ENCODE data around the gene NAA16. TPM values are rescaled to one million over a fixed set of nuclear protein-coding genes. Genes with fewer than 3 reads are reported as not detected.
"Not testable (repeated sequence)": the region's sequence is repeated elsewhere in the genome, so short reads cannot be mapped to it uniquely, and the experiment has no call there.

The NAA16 gene
- total RNA-seq, 1 experiment from 2014 or later, result 27.2 TPM

DNA sequence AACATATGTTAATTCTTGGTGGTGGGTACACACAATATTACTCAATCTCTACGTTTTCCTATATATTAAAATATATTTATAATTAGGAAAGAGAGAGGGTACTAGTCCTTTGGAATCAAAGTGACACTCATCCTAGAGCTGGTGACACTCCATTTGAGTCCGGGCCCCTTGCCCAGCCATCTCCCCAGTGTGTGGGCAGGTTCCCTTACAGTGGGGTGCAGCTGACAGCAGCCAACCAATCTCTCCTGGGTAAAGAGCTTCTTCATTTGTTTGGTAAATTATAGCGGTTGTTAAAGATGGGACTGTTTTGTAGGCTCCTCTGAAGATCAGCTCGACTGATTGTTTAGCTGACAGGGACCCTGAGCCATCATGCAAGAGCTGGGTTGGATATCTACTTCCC is 109.1 kb downstream of the NAA16 start:
- DNase-seq (ENCODE audit: low spot score), result no peak
- ChIA-PET CTCF (no interaction called here), POLR2A (ENCODE audit: low non-redundant PET) (no interaction called here)
- H3K4me1 ChIP-seq (ENCODE audit: insufficient read depth, low read length, poor library complexity, severe bottlenecking), result no peaks in the 10 kb centered on the region
- intact Hi-C loops (cut with micrococcal nuclease; ENCODE audit: unreplicated experiment), result no loop called here
- no peaks in the 10 kb centered on the region for H3K36me3 ChIP-seq (ENCODE audit: insufficient read depth, low read length, poor library complexity, severe bottlenecking)
- no peak overlapping the region for H3K4me3 ChIP-seq (ENCODE audit: low read depth, low read length, poor library complexity, severe bottlenecking)
- no peak for TF ChIP-seq EZH2 (IDR thresholded peaks at IDR 0.05; ENCODE audit: borderline replicate concordance, low read depth, low read length, poor library complexity, severe bottlenecking)
- TF ChIP-seq CTCF (conservative IDR thresholded peaks at IDR 0.05; ENCODE audit: low read depth, low read length), result no peak
- H3K27me3 ChIP-seq (replicated peaks; ENCODE audit: insufficient read depth, low read depth, low read length, poor library complexity), result no peaks in the 10 kb centered on the region
- H3K27ac ChIP-seq (ENCODE audit: low read depth, low read length, poor library complexity, severe bottlenecking), result no peak overlapping the region
- H3K9me3 ChIP-seq (ENCODE audit: low read depth, low read length, poor library complexity, severe bottlenecking), result no peaks in the 10 kb centered on the region
- no TSS peak for BruUV-seq (replicated peaks)

GRCh38 chr13:41421330-41421729 is 110.3 kb downstream of the NAA16 start:
- H3K27ac ChIP-seq (ENCODE audit: low read depth, low read length, poor library complexity, severe bottlenecking); intact Hi-C loops (cut with micrococcal nuclease; ENCODE audit: unreplicated experiment); H3K4me3 ChIP-seq (ENCODE audit: low read depth, low read length, poor library complexity, severe bottlenecking); H3K27me3 ChIP-seq (replicated peaks; ENCODE audit: insufficient read depth, low read depth, low read length, poor library complexity); POLR2A ChIA-PET (ENCODE audit: low non-redundant PET); CTCF ChIA-PET; DNase-seq (ENCODE audit: low spot score); H3K9me3 ChIP-seq (ENCODE audit: low read depth, low read length, poor library complexity, severe bottlenecking); H3K4me1 ChIP-seq (ENCODE audit: insufficient read depth, low read length, poor library complexity, severe bottlenecking); BruUV-seq (replicated peaks); H3K36me3 ChIP-seq (ENCODE audit: insufficient read depth, low read length, poor library complexity, severe bottlenecking): not testable (repeated sequence)

GRCh38 chr13:41421983-41422382 is 110.9 kb downstream of the NAA16 start:
- H3K9me3 ChIP-seq (ENCODE audit: low read depth, low read length, poor library complexity, severe bottlenecking); H3K27ac ChIP-seq (ENCODE audit: low read depth, low read length, poor library complexity, severe bottlenecking); H3K4me3 ChIP-seq (ENCODE audit: low read depth, low read length, poor library complexity, severe bottlenecking); BruUV-seq (replicated peaks); DNase-seq (ENCODE audit: low spot score); intact Hi-C loops (cut with micrococcal nuclease; ENCODE audit: unreplicated experiment); H3K36me3 ChIP-seq (ENCODE audit: insufficient read depth, low read length, poor library complexity, severe bottlenecking); CTCF ChIA-PET; POLR2A ChIA-PET (ENCODE audit: low non-redundant PET); H3K4me1 ChIP-seq (ENCODE audit: insufficient read depth, low read length, poor library complexity, severe bottlenecking); H3K27me3 ChIP-seq (replicated peaks; ENCODE audit: insufficient read depth, low read depth, low read length, poor library complexity): not testable (repeated sequence)

DNA sequence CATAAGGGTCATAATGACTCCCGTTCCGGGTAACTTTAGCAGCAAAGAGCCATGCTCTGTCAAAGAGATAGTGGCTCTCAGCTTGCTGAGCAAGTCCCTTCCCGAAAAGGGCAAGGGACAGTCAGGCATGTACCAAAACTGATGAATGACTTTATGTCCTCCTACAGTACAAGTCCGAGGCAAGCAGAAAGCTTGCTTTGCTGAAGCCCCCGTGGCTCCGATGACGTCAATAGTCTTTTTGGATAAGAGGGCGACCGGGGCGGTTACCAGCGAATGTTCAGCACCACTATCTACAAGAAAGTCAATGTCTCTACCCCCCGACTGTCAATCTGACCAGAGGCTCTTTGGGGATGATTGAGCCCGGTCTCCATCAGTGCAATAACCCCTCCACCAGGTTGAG is 112.2 kb downstream of the NAA16 start:
- H3K4me1 ChIP-seq (ENCODE audit: insufficient read depth, low read length, poor library complexity, severe bottlenecking); DNase-seq (ENCODE audit: low spot score); H3K9me3 ChIP-seq (ENCODE audit: low read depth, low read length, poor library complexity, severe bottlenecking); H3K27ac ChIP-seq (ENCODE audit: low read depth, low read length, poor library complexity, severe bottlenecking); H3K27me3 ChIP-seq (replicated peaks; ENCODE audit: insufficient read depth, low read depth, low read length, poor library complexity); H3K4me3 ChIP-seq (ENCODE audit: low read depth, low read length, poor library complexity, severe bottlenecking); intact Hi-C loops (cut with micrococcal nuclease; ENCODE audit: unreplicated experiment); H3K36me3 ChIP-seq (ENCODE audit: insufficient read depth, low read length, poor library complexity, severe bottlenecking); BruUV-seq (replicated peaks); CTCF ChIA-PET: not testable (repeated sequence)
- POLR2A ChIA-PET (ENCODE audit: low non-redundant PET), result interaction anchor here (0.6 kb wide), 1 partner anchor 193 kb away, joined by 8 read pairs; no protein-coding TSS in a partner anchor

GRCh38 chr13:41424675-41425074 is 113.6 kb downstream of the NAA16 start:
- H3K27me3 ChIP-seq (replicated peaks; ENCODE audit: insufficient read depth, low read depth, low read length, poor library complexity); CTCF ChIA-PET; H3K27ac ChIP-seq (ENCODE audit: low read depth, low read length, poor library complexity, severe bottlenecking); H3K4me3 ChIP-seq (ENCODE audit: low read depth, low read length, poor library complexity, severe bottlenecking); H3K4me1 ChIP-seq (ENCODE audit: insufficient read depth, low read length, poor library complexity, severe bottlenecking); H3K9me3 ChIP-seq (ENCODE audit: low read depth, low read length, poor library complexity, severe bottlenecking); DNase-seq (ENCODE audit: low spot score); intact Hi-C loops (cut with micrococcal nuclease; ENCODE audit: unreplicated experiment); H3K36me3 ChIP-seq (ENCODE audit: insufficient read depth, low read length, poor library complexity, severe bottlenecking); POLR2A ChIA-PET (ENCODE audit: low non-redundant PET); BruUV-seq (replicated peaks): not testable (repeated sequence)
